Urinary bladder (tissue), 4 donors: Measurements from ENCODE around the gene PLXNA2. TPM values are rescaled to one million over a fixed set of nuclear protein-coding genes. Genes with fewer than 3 reads are reported as not detected.

Experiments used
- DNase-seq: peaks from one replicate; pipeline ENCODE4 v3.0.0-alpha.2; 2015; ENCODE audit errors: extremely low spot score
- H3K27ac ChIP-seq: one replicate; pipeline ENCODE4 v1.5.1; 2013; ENCODE audit warnings: low read depth, mild to moderate bottlenecking, moderate library complexity
- H3K36me3 ChIP-seq: one replicate; pipeline ENCODE4 v1.6.1; 2013; ENCODE audit warnings: mild to moderate bottlenecking, moderate library complexity; ENCODE audit not compliant: insufficient read depth
- H3K4me1 ChIP-seq: one replicate; pipeline ENCODE4 v1.6.1; 2013; ENCODE audit warnings: mild to moderate bottlenecking, moderate library complexity; ENCODE audit not compliant: insufficient read depth
- H3K4me3 ChIP-seq: one replicate; pipeline ENCODE4 v1.5.1; 2013; ENCODE audit warnings: low read depth, low read length
- WGBS: extraction: QIAGEN DNeasy Blood & Tissue Kit; methylation state at CpG from one replicate; pipeline ENCODE4 v1.1.7; 2013; 5-methylcytosine and 5-hydroxymethylcytosine counted together
- polyA plus RNA-seq: library from polyadenylated mRNA; stranded (reverse); fragments of 200-250 nt; gene quantifications from one replicate; pipeline ENCODE4 v1.2.3, GENCODE V29; 2013
- total RNA-seq: library from RNA; depleted of rRNA; stranded (reverse); fragments of >200 nt; gene quantifications from one replicate; pipeline ENCODE4 v1.2.3, GENCODE V29; 2014
- donor health status: healthy with polysubstance abuse.
- donor health status: healthy.

Gene PLXNA2
- total and polyA plus RNA-seq, 2 donors: 15.1 to 20.0 TPM

GRCh38 chr1:208029381-208030287, 214.6 kb downstream of the PLXNA2 start:
- Histone ChIP-seq H3K4me1 (no peaks in the 10 kb centered on the region), H3K36me3 (no peaks in the 10 kb centered on the region), H3K27ac (peak overlapping the region; percentile 74), H3K4me3 (no peak overlapping the region)
- no peak for DNase-seq
- WGBS: 47% methylated on average over 13 of the region's 13 CpGs

- no peaks in the 10 kb centered on the region for H3K4me1 ChIP-seq
- no peak overlapping the region for H3K27ac ChIP-seq
- 58% methylated on average over 7 of the region's 7 CpGs for WGBS
- DNase-seq: no peak
- H3K4me3 ChIP-seq: no peak overlapping the region
- H3K36me3 ChIP-seq: no peaks in the 10 kb centered on the region
These were observed 215.7 kb downstream of the PLXNA2 start for GRCh38 chr1:208028526-208028925.

GRCh38 chr1:208027861-208028260, 216.3 kb downstream of the PLXNA2 start:
- no peaks in the 10 kb centered on the region for H3K4me1 ChIP-seq
- no peak overlapping the region for H3K27ac ChIP-seq
- H3K4me3 ChIP-seq: no peak overlapping the region
- H3K36me3 ChIP-seq: no peaks in the 10 kb centered on the region
- 95% methylated on average over 11 of the region's 11 CpGs for WGBS
- no peak for DNase-seq

- Histone ChIP-seq H3K27ac (no peak overlapping the region), H3K4me3 (no peak overlapping the region), H3K4me1 (no peaks in the 10 kb centered on the region), H3K36me3 (no peaks in the 10 kb centered on the region)
- 75% methylated on average over 14 of the region's 14 CpGs for WGBS
- no peak for DNase-seq
These were observed 217.2 kb downstream of the PLXNA2 start for GRCh38 chr1:208026880-208027438.

GRCh38 chr1:208025031-208025430, 219.2 kb downstream of the PLXNA2 start:
- 72% methylated on average over 7 of the region's 7 CpGs for WGBS
- Histone ChIP-seq H3K4me3 (no peak overlapping the region), H3K27ac (no peak overlapping the region), H3K4me1 (no peaks in the 10 kb centered on the region), H3K36me3 (no peaks in the 10 kb centered on the region)
- DNase-seq: no peak

- H3K27ac ChIP-seq: no peak overlapping the region
- no peak for DNase-seq
These were observed 219.8 kb downstream of the PLXNA2 start for GRCh38 chr1:208024406-208024805.

GRCh38 chr1:208019257-208019656, 224.9 kb downstream of the PLXNA2 start:
- H3K36me3 ChIP-seq: no peaks in the 10 kb centered on the region
- DNase-seq: no peak
- H3K27ac ChIP-seq: no peak overlapping the region
- WGBS: 76% methylated on average over 2 of the region's 2 CpGs
- no peaks in the 10 kb centered on the region for H3K4me1 ChIP-seq
- H3K4me3 ChIP-seq: no peak overlapping the region

More at GRCh38 chr1:208024406-208024805, 219.8 kb downstream of the PLXNA2 start:
- 94% methylated on average over 6 of the region's 6 CpGs for WGBS
- H3K36me3 ChIP-seq: no peaks in the 10 kb centered on the region
- no peak overlapping the region for H3K4me3 ChIP-seq
- no peaks in the 10 kb centered on the region for H3K4me1 ChIP-seq

GRCh38 chr1:208015255-208015654, 228.9 kb downstream of the PLXNA2 start:
- H3K4me3 ChIP-seq: no peak overlapping the region
- H3K27ac ChIP-seq: no peak overlapping the region
- no peaks in the 10 kb centered on the region for H3K36me3 ChIP-seq
- 82% methylated on average over 6 of the region's 6 CpGs for WGBS
- no peak for DNase-seq
- no peaks in the 10 kb centered on the region for H3K4me1 ChIP-seq

- no peak overlapping the region for H3K27ac ChIP-seq
- 71% methylated on average over 2 of the region's 2 CpGs for WGBS
- no peaks in the 10 kb centered on the region for H3K36me3 ChIP-seq
- no peaks in the 10 kb centered on the region for H3K4me1 ChIP-seq
- no peak for DNase-seq
- no peak overlapping the region for H3K4me3 ChIP-seq
These were observed 231.0 kb downstream of the PLXNA2 start for GRCh38 chr1:208013210-208013609.

GRCh38 chr1:208012721-208013120, 231.5 kb downstream of the PLXNA2 start:
- 47% methylated on average over 2 of the region's 2 CpGs for WGBS
- Histone ChIP-seq H3K27ac (no peak overlapping the region), H3K4me1 (no peaks in the 10 kb centered on the region), H3K4me3 (no peak overlapping the region), H3K36me3 (no peaks in the 10 kb centered on the region)
- no peak for DNase-seq

GRCh38 chr1:208010487-208011071, 233.6 kb downstream of the PLXNA2 start:
- Histone ChIP-seq H3K36me3 (no peaks in the 10 kb centered on the region), H3K4me3 (no peak overlapping the region), H3K4me1 (no peaks in the 10 kb centered on the region), H3K27ac (no peak overlapping the region)
- DNase-seq: no peak
- 87% methylated on average over 4 of the region's 4 CpGs for whole genome bisulfite sequencing

- Histone ChIP-seq H3K4me1 (no peaks in the 10 kb centered on the region), H3K27ac (no peak overlapping the region), H3K4me3 (no peak overlapping the region), H3K36me3 (no peaks in the 10 kb centered on the region)
- WGBS: 90% methylated on average over 12 of the region's 12 CpGs
- no peak for DNase-seq
These were observed 234.3 kb downstream of the PLXNA2 start for GRCh38 chr1:208009706-208010444.

GRCh38 chr1:208009303-208009702, 234.9 kb downstream of the PLXNA2 start:
- DNase-seq: no peak
- H3K27ac ChIP-seq: no peak overlapping the region
- no peaks in the 10 kb centered on the region for H3K36me3 ChIP-seq
- WGBS: 98% methylated on average over 8 of the region's 8 CpGs
- H3K4me3 ChIP-seq: no peak overlapping the region
- H3K4me1 ChIP-seq: no peaks in the 10 kb centered on the region
